ENCODE measurements around the gene SLC22A4.
A peak's percentile ranks its signal among the peaks of the same experiment; 100 is the strongest.

Gene SLC22A4

GRCh38 chr5:132378580-132378979, 84.4 kb downstream of the SLC22A4 start:
- no peak for DNase-seq

GRCh38 chr5:132380047-132380446, 85.9 kb downstream of the SLC22A4 start:
- DNase-seq, result no peak

- no peak for DNase-seq
These were observed 86.5 kb downstream of the SLC22A4 start for GRCh38 chr5:132380741-132381140.

- DNase-seq, result no peak
These were observed 87.4 kb downstream of the SLC22A4 start for GRCh38 chr5:132381614-132382013.

DNA sequence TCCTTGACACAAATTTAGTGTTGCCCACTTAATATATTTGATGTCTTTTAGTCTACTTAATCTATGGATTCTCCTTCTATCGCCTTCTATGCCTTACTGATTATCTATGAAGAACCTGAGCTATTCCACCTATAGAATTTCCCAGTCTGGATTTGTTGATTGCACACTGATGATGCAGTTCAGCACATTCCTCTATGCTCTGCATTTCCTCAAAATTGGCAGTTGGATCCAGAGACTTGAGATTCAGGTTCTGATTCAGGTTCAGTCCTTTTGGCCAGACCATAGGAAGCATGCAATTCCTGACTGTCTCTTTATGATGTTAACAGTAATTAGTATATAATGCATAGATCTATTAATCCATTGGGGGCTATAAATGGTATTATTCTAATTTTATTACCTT, 89.1 kb downstream of the SLC22A4 start:
- no peak for DNase-seq

GRCh38 chr5:132383984-132384383, 89.8 kb downstream of the SLC22A4 start:
- DNase-seq, result no peak

DNA sequence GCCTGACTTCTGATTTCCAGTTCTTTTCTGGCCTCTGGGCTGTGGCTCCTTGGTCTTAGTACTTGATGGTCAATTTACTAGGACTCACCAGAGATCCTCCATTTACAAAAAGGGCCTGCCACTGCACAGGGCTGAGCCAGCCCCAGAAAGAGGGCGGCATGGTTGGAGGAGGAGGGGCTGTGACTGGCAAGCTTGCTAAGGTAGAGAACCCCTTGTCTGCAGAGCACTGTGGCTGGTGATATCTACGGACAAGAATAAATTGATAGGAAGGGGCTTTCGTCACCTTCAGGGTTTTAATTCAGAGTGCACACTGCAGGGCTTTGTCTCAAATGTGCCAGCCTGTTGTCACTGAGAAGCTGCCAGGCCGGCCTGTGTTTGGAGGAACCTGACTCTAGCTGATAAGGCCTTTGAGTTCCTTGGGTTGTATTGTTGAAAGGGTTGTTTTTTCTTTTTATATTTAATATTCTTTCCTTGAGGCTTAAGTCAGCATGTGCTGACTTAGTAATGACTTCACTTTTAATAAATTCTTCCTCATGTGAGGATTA, 90.4 kb downstream of the SLC22A4 start:
- DNase-seq, result no peak

DNA sequence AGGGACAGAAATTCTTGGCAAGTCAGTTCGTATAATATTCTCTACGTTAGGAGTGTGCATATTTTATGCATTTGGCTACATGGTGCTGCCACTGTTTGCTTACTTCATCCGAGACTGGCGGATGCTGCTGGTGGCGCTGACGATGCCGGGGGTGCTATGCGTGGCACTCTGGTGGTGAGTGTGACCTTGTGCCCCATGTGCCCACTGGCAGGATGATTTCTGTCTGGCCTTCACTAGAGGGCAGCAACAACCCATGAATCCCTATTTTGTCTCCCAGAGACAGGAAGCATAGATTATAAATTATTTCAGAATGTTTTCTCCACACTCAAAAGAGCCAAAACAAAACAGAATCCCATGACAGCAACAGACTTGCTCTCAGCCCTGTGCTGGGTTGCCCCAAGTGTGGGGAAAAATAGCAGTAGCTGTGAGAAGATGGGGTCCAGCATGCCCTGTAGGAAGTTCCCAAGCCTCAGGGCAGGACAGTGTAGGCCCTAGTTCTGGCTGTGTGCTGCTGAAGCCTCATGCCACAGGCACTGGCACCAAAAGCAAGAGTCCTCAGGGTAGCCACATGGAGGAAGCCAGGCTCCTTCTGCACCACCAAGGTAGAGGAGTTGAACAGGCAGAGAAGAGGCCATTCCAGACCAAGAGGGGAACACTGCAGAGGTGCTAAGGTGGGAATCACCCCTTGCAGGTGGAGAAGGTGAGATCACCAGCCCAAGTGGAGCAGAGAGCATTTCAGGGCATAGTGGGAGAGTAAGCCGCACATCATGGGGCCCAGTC, 91.3 kb downstream of the SLC22A4 start:
- DNase-seq, result peak; percentile 61

DNA sequence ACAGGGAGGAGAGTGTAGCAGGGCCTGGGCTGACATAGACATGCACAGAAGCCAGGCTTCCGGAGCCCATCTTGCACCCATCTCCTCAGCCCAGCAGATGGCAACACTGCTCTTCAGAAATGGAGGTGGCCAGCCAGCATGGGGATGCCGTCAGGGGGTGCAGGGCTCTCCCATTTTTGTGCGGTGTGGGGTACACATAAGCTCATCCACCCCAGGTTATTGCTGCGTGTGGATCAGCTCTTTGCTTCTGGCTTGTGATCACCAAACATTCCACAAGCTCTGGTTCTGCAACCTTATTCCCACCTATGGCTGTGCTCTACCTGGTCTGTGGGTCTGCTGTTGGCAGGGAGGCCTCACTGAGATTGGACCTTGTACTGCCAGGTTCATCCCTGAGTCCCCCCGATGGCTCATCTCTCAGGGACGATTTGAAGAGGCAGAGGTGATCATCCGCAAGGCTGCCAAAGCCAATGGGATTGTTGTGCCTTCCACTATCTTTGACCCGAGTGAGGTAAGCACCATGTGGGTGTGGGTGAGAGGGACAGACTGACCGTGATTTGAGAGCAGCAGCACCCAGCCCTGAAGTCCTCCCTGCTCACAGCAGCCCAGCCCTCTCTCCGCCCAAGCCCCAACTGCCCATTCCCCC, 92.6 kb downstream of the SLC22A4 start:
- peak; percentile 78 for DNase-seq

GRCh38 chr5:132387640-132388117, 93.5 kb downstream of the SLC22A4 start:
- no peak for DNase-seq

GRCh38 chr5:132388244-132389050, 94.3 kb downstream of the SLC22A4 start:
- DNase-seq, result no peak

DNA sequence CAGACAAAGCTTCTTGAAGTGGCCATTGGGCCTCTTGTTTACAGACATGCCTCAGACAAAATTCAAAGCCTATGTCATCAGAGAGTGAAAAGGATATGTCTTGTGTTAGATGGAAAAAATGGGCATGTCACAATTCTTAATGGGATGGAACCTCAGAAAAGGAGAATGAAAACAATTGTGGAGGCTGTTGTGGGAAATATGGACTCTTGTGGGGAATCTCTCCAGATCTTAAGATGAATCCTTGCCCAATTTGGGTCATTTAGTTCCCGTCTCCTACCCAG, 94.8 kb downstream of the SLC22A4 start:
- no peak for DNase-seq

DNA sequence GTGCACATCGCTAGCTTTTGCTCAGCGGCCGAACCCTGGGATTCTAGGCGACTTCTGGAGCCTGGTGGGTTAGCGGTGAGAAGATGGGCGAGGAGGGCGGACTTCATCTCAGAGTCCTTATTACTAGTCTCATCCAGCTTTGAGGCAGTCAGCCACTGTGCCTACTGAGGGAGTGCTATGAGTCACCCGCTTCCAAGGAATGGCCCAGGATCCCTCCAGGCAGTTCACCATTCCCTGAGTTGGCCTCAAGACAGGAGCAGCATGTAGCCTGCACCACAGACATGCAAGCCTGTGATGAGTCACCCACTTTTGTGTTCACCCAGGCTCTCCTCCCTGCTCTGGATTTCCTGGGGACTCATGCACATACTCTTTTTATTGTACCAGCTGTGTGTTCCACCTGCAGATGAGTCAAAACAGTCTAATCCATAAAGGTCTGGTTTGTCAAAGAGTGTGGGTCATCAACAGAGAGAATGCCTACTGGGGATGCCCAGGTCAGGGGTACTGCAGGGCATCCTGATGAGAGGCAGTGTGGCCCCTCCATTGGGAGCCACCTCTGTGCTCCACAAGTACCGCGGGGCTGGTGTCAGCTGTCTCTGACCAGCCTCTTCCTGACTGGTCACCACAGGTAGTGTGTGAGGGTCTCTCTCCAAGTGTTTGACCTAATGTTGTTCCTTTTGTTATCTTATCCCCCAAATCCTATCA, 95.5 kb downstream of the SLC22A4 start:
- DNase-seq, result no peak

DNA sequence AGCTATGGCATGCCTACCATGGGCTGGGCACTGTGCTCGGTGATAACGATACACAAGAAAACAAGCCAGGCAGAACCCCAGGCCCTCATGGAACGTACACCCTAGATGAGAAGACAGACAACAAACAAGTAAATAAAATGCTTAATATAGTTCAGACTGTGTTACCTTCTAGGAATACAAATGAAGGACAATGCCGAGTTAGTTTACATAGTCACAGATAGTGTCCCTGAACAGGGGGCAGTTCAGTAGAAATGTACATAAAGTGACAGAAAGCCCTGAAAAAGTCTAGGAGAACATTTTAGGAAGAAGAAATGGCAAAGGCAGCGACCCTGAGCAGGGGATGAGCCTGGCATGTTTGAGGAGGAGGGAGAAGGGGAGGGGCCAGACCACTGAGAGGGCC, 97.1 kb downstream of the SLC22A4 start:
- no peak for DNase-seq

DNA sequence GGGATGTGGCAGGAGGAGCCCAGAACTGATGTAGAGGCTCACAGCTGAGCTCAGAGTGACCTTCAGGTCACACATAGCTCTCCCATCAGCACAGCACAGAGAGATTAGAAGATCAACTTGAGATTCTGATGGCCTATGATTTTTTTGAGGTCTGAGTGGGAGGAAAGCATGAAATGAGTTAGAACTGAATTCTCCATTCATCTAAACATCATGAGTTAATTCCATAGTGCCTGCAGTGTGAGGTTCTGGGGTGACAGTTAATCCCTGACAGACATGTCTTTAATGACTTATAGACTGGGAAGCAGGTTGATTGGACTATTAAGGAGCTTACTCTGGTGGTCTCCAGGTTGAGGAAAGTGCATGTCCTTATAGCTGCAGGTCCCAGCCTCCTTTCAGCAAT, 97.7 kb downstream of the SLC22A4 start:
- DNase-seq, result no peak

DNA sequence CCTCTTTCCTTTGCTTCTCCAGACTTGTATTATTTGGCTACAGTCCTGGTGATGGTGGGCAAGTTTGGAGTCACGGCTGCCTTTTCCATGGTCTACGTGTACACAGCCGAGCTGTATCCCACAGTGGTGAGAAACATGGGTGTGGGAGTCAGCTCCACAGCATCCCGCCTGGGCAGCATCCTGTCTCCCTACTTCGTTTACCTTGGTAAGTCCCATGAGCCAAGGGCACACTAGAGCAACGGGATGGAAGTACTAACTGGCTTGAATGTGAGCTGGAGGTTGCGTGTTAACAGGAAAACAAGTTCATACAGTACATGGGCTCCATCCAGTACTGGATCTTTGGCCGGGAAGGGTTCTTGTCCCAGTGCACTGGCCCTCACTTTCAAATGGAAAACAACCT, 98.2 kb downstream of the SLC22A4 start:
- no peak for DNase-seq

DNA sequence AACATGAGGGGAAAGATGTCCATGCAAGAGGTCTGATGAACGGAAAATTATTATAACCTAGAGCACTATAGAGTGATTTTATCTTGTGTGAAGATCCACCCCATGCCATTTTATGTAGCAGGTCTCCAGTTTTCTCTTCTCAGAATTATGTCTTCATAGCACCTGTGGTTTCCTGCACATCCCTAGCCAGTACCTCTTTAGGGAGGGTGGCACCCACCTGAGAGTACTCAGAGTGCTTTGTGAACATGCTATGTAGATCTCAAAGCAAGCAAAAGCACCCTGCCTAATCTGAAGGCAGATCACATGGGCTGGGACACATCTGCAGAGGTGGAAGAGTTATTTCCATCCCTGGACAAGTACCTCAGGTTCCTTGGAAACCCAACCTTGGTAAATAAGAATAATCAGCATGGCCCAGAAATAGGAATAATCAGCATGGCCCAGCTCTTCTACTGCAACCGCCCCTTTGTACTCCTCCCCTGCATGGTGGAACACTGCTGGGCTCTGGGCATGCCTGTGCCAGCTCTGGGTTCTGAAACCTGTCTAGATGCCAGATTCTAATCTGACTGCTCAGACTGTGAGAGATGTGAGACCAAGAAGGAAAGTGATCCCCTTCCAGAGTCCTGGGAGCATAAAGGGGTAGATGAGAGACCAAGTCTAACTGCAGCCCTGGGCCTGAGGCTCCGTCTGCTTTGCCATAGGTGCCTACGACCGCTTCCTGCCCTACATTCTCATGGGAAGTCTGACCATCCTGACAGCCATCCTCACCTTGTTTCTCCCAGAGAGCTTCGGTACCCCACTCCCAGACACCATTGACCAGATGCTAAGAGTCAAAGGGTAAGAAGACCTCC, 99.0 kb downstream of the SLC22A4 start:
- DNase-seq, result no peak
